Memory B cell (primary cell): ENCODE measurements around the gene MBD1.

Experiments
- ATAC-seq: fragments of 150-1000 bp; cut with Tn5 transposase; 2 replicates; pipeline ENCODE4 v1.10.0; 2021; ENCODE audit warnings: low read depth, mild to moderate bottlenecking, moderate library complexity
- DNase-seq, 2 donors: peaks; one replicate each; pipeline ENCODE4 v3.0.0; 2022; ENCODE audit warnings: low spot score in 2 of 2
- H3K27ac Mint-ChIP-seq: one replicate; pipeline ENCODE4 v1.8.0; 2022; ENCODE audit warnings: mild to moderate bottlenecking, moderate library complexity, mixed read lengths
- H3K27me3 Mint-ChIP-seq: one replicate; pipeline ENCODE4 v1.8.0; 2022; ENCODE audit warnings: mixed read lengths
- H3K36me3 Mint-ChIP-seq: one replicate; pipeline ENCODE4 v1.8.0; 2022; ENCODE audit warnings: mild to moderate bottlenecking, mixed read lengths
- H3K4me1 Mint-ChIP-seq: one replicate; pipeline ENCODE4 v1.8.0; 2022; ENCODE audit warnings: mixed read lengths
- H3K4me3 Mint-ChIP-seq: one replicate; pipeline ENCODE4 v1.8.0; 2022; ENCODE audit warnings: mild to moderate bottlenecking, moderate library complexity, mixed read lengths
- H3K9me3 Mint-ChIP-seq: one replicate; pipeline ENCODE4 v1.8.0; 2022; ENCODE audit warnings: mixed read lengths

The MBD1 gene

DNA sequence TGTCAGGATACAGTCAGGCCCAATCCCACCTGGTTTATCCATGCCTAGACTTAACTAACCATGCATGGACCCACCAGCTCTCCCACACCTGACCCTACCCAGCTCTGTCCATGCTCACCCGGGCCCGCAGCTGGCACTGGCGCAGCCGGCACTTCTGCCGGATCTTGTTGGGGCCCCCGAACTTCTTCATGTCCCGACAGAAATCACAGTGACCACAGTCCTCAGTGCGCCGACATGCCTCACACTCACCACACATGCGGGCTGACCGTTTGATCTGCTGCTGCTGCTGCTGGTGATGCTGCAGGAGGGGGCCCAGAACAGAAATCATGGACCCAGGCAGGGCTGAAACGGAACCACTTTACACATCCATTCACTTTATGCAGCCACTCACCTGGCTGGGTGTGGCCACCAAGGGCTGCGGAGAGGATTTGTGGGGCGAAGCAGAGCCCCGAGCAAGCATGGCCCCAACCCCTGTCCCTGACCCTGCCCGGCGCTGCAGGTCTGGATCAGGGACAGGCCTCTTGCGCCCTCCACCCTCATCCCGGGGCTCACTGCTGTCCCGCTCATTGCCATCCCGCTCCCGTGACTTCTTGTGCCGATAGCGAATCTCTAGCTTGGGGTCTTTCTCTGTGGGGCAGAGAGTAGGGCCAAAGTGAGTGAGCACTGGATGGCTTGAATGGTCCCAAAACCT, 4.5 kb upstream of the MBD1 start:
- DNase-seq (no peak), ATAC-seq (no peak)
- peaks cover 2% of the 10 kb centered on the region for H3K9me3 Mint-ChIP-seq
- peak overlapping the region; percentile 97 for H3K4me3 Mint-ChIP-seq
- no peaks in the 10 kb centered on the region for H3K27me3 Mint-ChIP-seq
- peaks cover 28% of the 10 kb centered on the region for H3K4me1 Mint-ChIP-seq
- H3K27ac Mint-ChIP-seq = peak overlapping the region; percentile 85
- peaks cover 41% of the 10 kb centered on the region for H3K36me3 Mint-ChIP-seq

GRCh38 chr18:50285071-50285470, 3.7 kb upstream of the MBD1 start:
- no peaks in the 10 kb centered on the region for H3K27me3 Mint-ChIP-seq
- peaks cover 41% of the 10 kb centered on the region for H3K36me3 Mint-ChIP-seq
- DNase-seq (no peak), ATAC-seq (no peak)
- H3K27ac Mint-ChIP-seq = no peak overlapping the region
- H3K4me1 Mint-ChIP-seq = peaks cover 35% of the 10 kb centered on the region
- H3K9me3 Mint-ChIP-seq = peaks cover 2% of the 10 kb centered on the region
- H3K4me3 Mint-ChIP-seq = no peak overlapping the region

GRCh38 chr18:50284255-50284885, 3.0 kb upstream of the MBD1 start:
- DNase-seq = no peak
- Mint-ChIP-seq H3K27ac (no peak overlapping the region), H3K9me3 (peaks cover 2% of the 10 kb centered on the region), H3K27me3 (no peaks in the 10 kb centered on the region), H3K4me1 (peaks cover 37% of the 10 kb centered on the region), H3K4me3 (peak overlapping the region; percentile 53), H3K36me3 (peaks cover 41% of the 10 kb centered on the region)
- ATAC-seq = no peak

DNA sequence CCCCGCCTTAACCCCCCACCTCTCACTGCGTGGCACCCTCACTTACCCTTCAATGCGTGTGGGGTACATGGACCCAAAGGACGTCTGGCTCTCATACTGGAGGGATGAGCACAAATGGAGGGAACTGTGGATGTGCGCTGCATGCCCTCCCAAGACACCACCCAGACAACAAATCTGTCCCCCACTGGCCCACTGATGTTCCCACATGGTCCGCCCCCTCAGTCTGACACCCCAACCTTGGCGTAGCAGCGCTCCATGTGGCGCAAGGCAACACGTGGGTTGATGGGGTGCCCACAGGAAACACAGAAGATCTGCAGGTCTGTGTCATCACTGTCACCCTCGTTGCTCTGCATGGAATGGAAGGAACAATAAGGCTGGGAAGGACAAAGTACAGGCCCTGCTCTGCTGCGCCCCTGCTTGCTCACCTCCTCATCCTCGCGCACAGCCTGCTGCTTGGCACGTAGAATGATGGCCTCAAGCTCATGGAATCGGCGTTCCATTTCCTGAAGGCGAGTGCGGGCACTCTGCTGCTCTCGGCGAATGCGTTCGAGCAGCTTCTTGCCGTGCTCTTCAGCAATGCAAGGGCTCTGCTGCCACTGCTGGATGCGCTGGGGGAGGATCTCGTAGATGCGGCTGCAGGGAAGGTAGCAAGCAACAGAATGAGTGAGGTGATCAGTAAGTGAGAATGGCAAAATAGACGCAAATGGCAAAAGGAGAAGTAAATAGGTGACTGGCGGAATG, 2.3 kb upstream of the MBD1 start:
- peak overlapping the region; percentile 35 for H3K4me3 Mint-ChIP-seq
- no peaks in the 10 kb centered on the region for H3K27me3 Mint-ChIP-seq
- peaks cover 2% of the 10 kb centered on the region for H3K9me3 Mint-ChIP-seq
- no peak overlapping the region for H3K27ac Mint-ChIP-seq
- peaks cover 46% of the 10 kb centered on the region for H3K36me3 Mint-ChIP-seq
- ATAC-seq (no peak), DNase-seq (no peak)
- H3K4me1 Mint-ChIP-seq = peaks cover 43% of the 10 kb centered on the region

- H3K9me3 Mint-ChIP-seq = peaks cover 2% of the 10 kb centered on the region
- H3K36me3 Mint-ChIP-seq = peaks cover 49% of the 10 kb centered on the region
- DNase-seq (no peak), ATAC-seq (no peak)
- H3K27ac Mint-ChIP-seq = no peak overlapping the region
- H3K4me1 Mint-ChIP-seq = peaks cover 44% of the 10 kb centered on the region
- peak overlapping the region; percentile 58 for H3K4me3 Mint-ChIP-seq
- no peaks in the 10 kb centered on the region for H3K27me3 Mint-ChIP-seq
These were observed 1.4 kb upstream of the MBD1 start for GRCh38 chr18:50282521-50283335.

- Mint-ChIP-seq H3K36me3 (peaks cover 47% of the 10 kb centered on the region), H3K9me3 (peaks cover 2% of the 10 kb centered on the region), H3K27ac (peak overlapping the region; percentile 96), H3K27me3 (no peaks in the 10 kb centered on the region), H3K4me3 (peak overlapping the region; percentile 99), H3K4me1 (peaks cover 40% of the 10 kb centered on the region)
- DNase-seq = no peak
- ATAC-seq = no peak
These were observed 723 bp upstream of the MBD1 start for GRCh38 chr18:50281972-50282520.

GRCh38 chr18:50280707-50281294, 522 bp downstream of the MBD1 start:
- peaks cover 48% of the 10 kb centered on the region for H3K36me3 Mint-ChIP-seq
- ATAC-seq = no peak
- peaks cover 2% of the 10 kb centered on the region for H3K9me3 Mint-ChIP-seq
- H3K4me3 Mint-ChIP-seq = peak overlapping the region; percentile 99
- peaks cover 32% of the 10 kb centered on the region for H3K4me1 Mint-ChIP-seq
- H3K27me3 Mint-ChIP-seq = no peaks in the 10 kb centered on the region
- no peak for DNase-seq
- peak overlapping the region; percentile 96 for H3K27ac Mint-ChIP-seq

GRCh38 chr18:50279752-50280151, 1.6 kb downstream of the MBD1 start:
- Mint-ChIP-seq H3K4me1 (peaks cover 31% of the 10 kb centered on the region), H3K4me3 (peak overlapping the region; percentile 99), H3K27ac (peak overlapping the region; percentile 96), H3K27me3 (no peaks in the 10 kb centered on the region), H3K9me3 (peaks cover 2% of the 10 kb centered on the region), H3K36me3 (peaks cover 51% of the 10 kb centered on the region)
- DNase-seq (no peak), ATAC-seq (no peak)

- DNase-seq (no peak), ATAC-seq (no peak)
- peaks cover 47% of the 10 kb centered on the region for H3K36me3 Mint-ChIP-seq
- peaks cover 2% of the 10 kb centered on the region for H3K9me3 Mint-ChIP-seq
- H3K27ac Mint-ChIP-seq = no peak overlapping the region
- peaks cover 28% of the 10 kb centered on the region for H3K4me1 Mint-ChIP-seq
- H3K27me3 Mint-ChIP-seq = no peaks in the 10 kb centered on the region
- H3K4me3 Mint-ChIP-seq = no peak overlapping the region
These were observed 3.4 kb downstream of the MBD1 start for GRCh38 chr18:50277942-50278341.

DNA sequence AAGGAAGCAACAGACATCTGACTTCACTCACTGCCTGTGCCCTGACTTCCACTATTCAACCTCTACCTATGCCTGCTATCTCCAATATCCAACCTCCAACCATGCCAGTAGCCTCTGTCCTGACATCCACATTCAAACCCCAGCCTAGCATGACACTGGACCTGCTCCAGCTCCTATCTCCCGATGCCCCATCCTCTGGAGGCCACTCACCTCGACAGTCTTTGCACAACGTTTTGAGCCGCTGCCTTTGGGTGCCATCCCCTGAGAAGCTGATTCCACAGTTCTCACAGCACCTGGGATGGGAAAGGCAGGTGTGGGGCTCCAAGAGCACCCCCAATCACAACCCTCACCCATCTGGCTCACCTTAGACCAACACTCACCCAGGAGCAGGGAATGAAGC, 4.9 kb downstream of the MBD1 start:
- DNase-seq = no peak
- no peaks in the 10 kb centered on the region for H3K27me3 Mint-ChIP-seq
- peaks cover 25% of the 10 kb centered on the region for H3K4me1 Mint-ChIP-seq
- H3K4me3 Mint-ChIP-seq = no peak overlapping the region
- no peak for ATAC-seq
- no peak overlapping the region for H3K27ac Mint-ChIP-seq
- H3K36me3 Mint-ChIP-seq = peaks cover 45% of the 10 kb centered on the region
- no peaks in the 10 kb centered on the region for H3K9me3 Mint-ChIP-seq

DNA sequence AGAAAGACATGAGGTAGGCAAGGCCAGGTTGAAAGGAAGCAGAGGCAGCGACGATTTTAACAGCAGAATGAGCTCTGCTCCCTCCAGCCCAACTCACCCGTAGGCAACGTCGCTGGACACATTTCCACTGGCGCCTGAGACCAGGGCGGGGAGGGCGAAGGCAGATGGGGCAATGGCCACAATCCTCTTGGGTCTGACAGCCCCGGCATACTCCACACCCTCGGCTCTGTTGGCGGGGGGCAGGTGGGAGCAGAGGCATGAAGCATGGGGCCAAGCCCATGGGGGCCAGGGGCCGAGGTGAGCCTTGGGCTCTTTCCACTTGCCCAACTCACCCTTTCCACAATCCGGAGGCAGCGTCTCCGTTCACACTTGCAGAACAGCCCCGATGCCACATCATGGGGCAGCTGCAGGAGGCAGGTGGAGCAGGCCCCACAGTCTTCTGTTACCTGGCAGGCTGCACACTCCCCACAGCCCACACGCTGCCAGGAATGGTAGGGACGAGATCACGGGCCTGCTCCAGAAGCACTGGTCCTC, 5.8 kb downstream of the MBD1 start:
- Mint-ChIP-seq H3K4me1 (peaks cover 17% of the 10 kb centered on the region), H3K36me3 (peaks cover 48% of the 10 kb centered on the region), H3K9me3 (no peaks in the 10 kb centered on the region)

GRCh38 chr18:50274941-50275340, 6.4 kb downstream of the MBD1 start:
- Mint-ChIP-seq H3K27ac (no peak overlapping the region), H3K9me3 (no peaks in the 10 kb centered on the region), H3K4me3 (no peak overlapping the region), H3K27me3 (no peaks in the 10 kb centered on the region), H3K4me1 (peaks cover 13% of the 10 kb centered on the region), H3K36me3 (peaks cover 52% of the 10 kb centered on the region)
- DNase-seq (no peak), ATAC-seq (no peak)

More for the DNA sequence above, 5.8 kb downstream of the MBD1 start:
- H3K27ac Mint-ChIP-seq = no peak overlapping the region
- ATAC-seq = no peak
- no peak for DNase-seq
- no peak overlapping the region for H3K4me3 Mint-ChIP-seq
- no peaks in the 10 kb centered on the region for H3K27me3 Mint-ChIP-seq

GRCh38 chr18:50274044-50274442, 7.3 kb downstream of the MBD1 start:
- no peak overlapping the region for H3K4me3 Mint-ChIP-seq
- peaks cover 52% of the 10 kb centered on the region for H3K36me3 Mint-ChIP-seq

More at GRCh38 chr18:50274044-50274442, 7.3 kb downstream of the MBD1 start:
- H3K9me3 Mint-ChIP-seq = no peaks in the 10 kb centered on the region
- ATAC-seq (no peak), DNase-seq (no peak)
- peaks cover 10% of the 10 kb centered on the region for H3K4me1 Mint-ChIP-seq
- H3K27me3 Mint-ChIP-seq = no peaks in the 10 kb centered on the region
- H3K27ac Mint-ChIP-seq = no peak overlapping the region
